ENCODE data around the gene PIP4K2A. TPM values are rescaled to one million over a fixed set of nuclear protein-coding genes. Genes with fewer than 3 reads are reported as not detected.

Gene PIP4K2A
- total and polyA plus RNA-seq, 2 of the 13 experiments (the other 11 are each of a cell fraction or from before 2014, with no cell fraction given), result 9.1 to 22.6 TPM

- TF ChIP-seq FOXP4 (CRISPR knock-in tag; IDR thresholded peaks at IDR 0.05) (peak; percentile 44; the same call in 1 of the 2 replicates), ISX (CRISPR knock-in tag; conservative IDR thresholded peaks at IDR 0.05) (no peak), ZNF382 (CRISPR knock-in tag; IDR thresholded peaks at IDR 0.05; ENCODE audit: borderline replicate concordance) (no peak), HNF1B (CRISPR knock-in tag; IDR thresholded peaks at IDR 0.05) (no peak), AGO1 (IDR thresholded peaks at IDR 0.05; ENCODE audit: low read depth, low read length, poor library complexity, severe bottlenecking) (no peak), MAFK (conservative IDR thresholded peaks at IDR 0.05 in 1 of 2, IDR thresholded peaks at IDR 0.05 in 1 of 2; ENCODE audit: low read length in 2 of 2) (peak; percentile 99), RXRB (CRISPR knock-in tag; IDR thresholded peaks at IDR 0.05; ENCODE audit: borderline replicate concordance) (peak; percentile 68; the same call in 1 of the 2 replicates), MIER3 (CRISPR knock-in tag; IDR thresholded peaks at IDR 0.05; ENCODE audit: borderline replicate concordance) (peak; percentile 13; the same call in 1 of the 2 replicates), PPARG (CRISPR knock-in tag; conservative IDR thresholded peaks at IDR 0.05) (peak; percentile 93), ZGPAT (CRISPR knock-in tag; IDR thresholded peaks at IDR 0.05) (peak; percentile 71), ELF3 (CRISPR knock-in tag; IDR thresholded peaks at IDR 0.05) (peak; percentile 93), SIX4 (CRISPR knock-in tag; IDR thresholded peaks at IDR 0.05) (no peak), ATF3 (CRISPR knock-in tag; IDR thresholded peaks at IDR 0.05) (peak; percentile 81), DZIP1 (CRISPR knock-in tag; IDR thresholded peaks at IDR 0.05) (no peak), ADNP (CRISPR knock-in tag; IDR thresholded peaks at IDR 0.05) (no peak), NFIC (IDR thresholded peaks at IDR 0.05; ENCODE audit: low read length) (peak; percentile 75; the same call in 1 of the 2 replicates), ZNF792 (CRISPR knock-in tag; IDR thresholded peaks at IDR 0.05) (peak; percentile 59; the same call in 1 of the 2 replicates), MXI1 (IDR thresholded peaks at IDR 0.05; ENCODE audit: borderline replicate concordance, low read depth, low read length) (no peak), SOX6 (IDR thresholded peaks at IDR 0.05) (no peak), SOX6 (CRISPR knock-in tag; IDR thresholded peaks at IDR 0.05) (peak; percentile 66), ZNF782 (CRISPR knock-in tag; IDR thresholded peaks at IDR 0.05; ENCODE audit: borderline replicate concordance) (no peak), CREM (IDR thresholded peaks at IDR 0.05) (peak; percentile 80), CREM (CRISPR knock-in tag; IDR thresholded peaks at IDR 0.05) (no peak), HNF4A (CRISPR knock-in tag; IDR thresholded peaks at IDR 0.05) (0 out of 2 replicates have a peak, but pooled peaks have one; percentile 22), SMARCC2 (IDR thresholded peaks at IDR 0.05) (no peak)
Observed at GRCh38 chr10:22624287-22624738, 90.1 kb downstream of the PIP4K2A start (continued).
